GM19468 (cell line): Measurements from ENCODE around the gene STK32B.
"Not testable (repeated sequence)": the region's sequence is repeated elsewhere in the genome, so short reads cannot be mapped to it uniquely, and the experiment has no call there.

Source experiments
- ATAC-seq: cut with Tn5 transposase; IDR thresholded peaks from one replicate; pipeline ENCODE4 v1.9.1; 2021; ENCODE audit warnings: mild to moderate bottlenecking, moderate library complexity, moderate number of reproducible peaks; ENCODE audit not compliant: unreplicated experiment; ENCODE audit errors: extremely low read depth

Gene STK32B

DNA sequence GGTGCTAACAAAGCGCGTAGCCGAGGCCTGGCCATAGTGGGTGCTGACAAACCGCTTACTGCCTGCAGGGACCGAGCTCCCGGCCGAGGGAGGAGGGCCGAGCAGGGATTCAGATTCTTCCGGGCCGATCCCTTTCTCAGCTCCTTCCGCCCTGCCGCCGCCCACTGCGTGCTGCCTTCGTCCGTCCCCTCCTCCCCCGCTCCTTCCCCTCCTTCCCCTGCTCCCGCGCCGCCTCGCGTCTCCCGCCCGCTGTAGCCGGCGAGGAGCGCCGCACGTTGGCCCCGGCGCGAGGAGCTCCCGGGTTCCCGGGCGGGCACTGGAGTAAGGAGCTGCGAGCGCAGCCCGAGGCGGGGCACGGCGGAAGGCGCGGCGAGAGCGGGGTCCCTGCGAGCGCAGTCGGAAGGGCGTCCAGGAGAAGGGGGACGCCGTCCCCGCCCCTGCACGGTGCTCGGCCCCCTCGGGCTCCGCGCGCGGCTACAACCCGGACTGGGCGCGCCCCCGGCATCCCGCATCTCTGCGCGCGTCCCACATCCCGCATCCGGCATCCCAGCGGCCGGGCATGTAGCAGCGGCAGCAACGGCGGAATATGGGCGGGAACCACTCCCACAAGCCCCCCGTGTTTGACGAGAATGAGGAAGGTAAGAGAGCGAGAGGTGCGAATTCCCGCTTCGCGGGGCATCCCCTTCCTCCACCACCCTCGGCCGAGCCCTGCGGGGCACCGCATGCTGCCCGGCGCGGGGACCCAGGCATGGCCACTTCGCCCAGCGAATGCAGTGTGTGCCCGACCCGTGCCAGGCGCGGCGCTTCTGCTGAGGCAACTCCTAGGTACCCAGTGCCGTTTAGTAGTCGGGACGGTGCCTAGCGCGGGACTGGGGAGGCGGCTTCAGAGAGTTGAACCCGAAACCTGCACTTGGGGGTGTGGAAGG lies at the start of gene STK32B:
TSS of gene STK32B (plus strand) at position 203 of the 926 bp plus-strand sequence.
- no peak for ATAC-seq

DNA sequence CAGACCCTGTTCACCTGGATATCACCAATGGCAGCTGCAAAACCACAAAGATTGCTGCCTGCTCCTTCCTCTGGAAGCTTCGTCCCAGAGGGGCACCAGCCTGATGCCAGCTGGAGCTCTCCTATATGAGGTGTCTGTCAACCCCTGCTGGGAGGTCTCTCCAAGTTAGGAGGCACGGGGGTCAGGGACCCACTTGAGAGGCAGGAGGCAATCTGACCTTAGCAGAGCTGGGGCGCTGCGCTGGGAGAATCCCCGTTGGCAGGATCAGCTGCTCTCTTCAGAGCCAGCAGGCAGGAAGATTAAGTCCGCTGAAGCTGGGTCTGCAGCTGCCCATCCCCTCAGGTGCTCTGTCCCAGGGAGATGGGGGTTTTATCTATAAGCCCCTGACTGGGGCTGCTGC lies 49.6 kb upstream of the STK32B start:
- ATAC-seq: not testable (repeated sequence)

DNA sequence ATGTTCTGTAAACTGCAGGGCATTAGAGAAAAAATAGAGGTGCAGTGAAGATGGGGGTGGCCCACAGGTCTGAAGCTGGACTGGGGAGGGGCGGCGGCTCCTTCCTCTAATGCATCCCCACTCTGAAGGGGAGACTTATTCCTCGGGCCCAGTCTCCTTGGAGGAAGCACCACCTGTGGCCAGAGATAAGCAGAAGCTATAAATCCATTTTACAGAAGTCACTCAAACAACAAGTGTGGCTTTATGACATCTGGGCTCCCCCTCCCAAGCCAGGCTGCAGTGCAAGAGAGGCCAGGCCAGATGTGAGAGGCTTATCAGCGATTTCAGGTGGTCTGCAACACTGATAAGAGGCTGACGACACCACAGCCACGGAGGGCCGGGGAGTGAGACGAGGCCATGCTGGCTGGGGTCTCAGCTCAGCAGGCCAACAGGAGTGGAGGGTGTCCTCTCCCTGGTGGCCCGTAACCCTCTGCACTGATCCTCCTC lies 47.9 kb upstream of the STK32B start:
- no peak for ATAC-seq

DNA sequence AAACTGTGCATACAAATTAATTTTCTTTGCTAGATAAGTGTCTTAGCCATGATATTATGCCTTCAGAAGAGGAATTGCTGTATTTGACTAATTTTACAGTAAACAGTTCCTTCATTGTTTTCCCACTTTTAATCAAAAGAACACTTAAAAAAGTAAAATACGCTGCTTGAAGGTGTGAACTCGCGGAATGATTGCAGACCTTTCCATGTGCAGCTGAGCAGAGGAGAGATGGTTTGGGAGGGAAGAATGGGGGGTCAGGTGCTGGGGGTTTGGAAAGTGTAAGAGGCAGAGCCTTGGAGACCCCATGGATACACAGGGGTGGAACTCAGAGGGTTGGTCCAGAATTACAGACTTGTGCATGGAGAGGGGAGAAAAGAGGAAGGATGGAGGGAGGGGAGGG lies 47.4 kb upstream of the STK32B start:
- no peak for ATAC-seq

DNA sequence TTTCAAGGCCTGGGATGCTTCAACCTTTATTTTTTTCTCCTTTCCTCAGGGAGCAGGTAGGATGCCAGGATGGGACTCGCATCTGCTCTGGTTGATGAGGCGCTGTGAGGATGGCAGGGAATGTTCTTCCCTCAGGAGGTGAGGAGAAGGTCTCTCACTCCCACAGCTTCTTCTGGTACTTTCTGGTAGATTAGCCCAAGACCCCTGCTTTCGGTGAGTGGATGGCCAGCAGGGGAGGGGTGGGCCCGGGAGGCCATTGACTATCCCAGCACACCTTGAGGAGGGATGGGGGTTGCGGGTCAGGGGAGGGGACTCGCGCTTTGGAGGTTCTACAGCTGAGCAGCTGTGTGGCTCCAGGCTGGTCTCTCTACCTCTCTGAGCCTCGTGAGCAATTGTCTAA lies 46.8 kb upstream of the STK32B start:
- no peak for ATAC-seq

DNA sequence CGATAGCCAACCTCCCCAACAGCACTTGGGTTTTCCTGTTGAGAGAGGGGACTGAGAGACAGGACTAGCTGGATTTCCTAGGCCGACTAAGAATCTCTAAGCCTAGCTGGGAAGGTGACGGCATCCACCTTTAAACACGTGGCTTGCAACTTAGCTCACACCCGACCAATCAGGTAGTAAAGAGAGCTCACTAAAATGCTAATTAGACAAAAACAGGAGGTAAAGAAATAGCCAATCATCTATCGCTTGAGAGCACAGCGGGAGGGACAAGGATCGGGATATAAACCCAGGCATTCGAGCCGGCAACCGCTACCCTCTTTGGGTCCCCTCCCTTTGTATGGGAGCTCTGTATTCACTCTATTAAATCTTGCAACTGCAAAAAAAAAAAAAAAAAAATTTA lies 44.3 kb upstream of the STK32B start:
- not testable (repeated sequence) for ATAC-seq

DNA sequence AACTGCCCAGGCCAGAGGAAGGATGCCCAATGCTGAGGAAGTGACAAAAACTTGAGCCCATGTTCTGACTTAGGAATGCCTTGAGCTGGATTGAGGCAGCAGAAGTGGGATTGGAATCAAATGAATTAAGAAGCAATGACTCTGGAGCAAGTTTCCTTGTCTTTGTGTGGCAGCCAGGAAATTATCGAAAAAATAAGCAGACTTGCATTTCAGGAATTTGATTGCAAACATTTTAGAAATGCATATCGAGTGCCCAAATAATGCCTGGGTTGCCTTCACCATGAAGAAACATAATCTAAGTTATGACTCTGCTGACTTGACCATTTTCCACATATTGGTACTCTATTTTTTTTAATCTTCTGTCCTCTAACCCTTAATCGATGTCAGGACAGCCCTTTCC lies 41.5 kb upstream of the STK32B start:
- no peak for ATAC-seq

DNA sequence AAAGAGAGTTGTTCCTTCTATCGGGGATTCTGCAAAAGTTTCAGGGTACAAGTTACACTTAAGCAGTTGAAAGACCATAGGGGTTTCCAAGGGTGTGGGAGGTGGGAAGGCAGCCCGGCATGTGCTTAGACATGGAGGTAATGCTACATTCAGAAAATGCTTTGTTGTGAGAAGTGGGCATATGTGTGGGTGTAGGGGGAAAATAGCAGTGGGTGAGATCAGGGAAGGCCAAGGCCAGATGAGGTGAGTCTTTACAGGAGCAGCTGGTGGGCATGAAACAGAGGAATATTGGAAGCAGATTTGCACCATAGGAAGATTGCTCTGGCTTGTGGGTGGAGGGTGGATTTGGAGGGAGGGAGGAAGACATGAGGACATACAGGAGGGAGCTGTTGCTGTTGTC lies 40.3 kb upstream of the STK32B start:
- no peak for ATAC-seq

DNA sequence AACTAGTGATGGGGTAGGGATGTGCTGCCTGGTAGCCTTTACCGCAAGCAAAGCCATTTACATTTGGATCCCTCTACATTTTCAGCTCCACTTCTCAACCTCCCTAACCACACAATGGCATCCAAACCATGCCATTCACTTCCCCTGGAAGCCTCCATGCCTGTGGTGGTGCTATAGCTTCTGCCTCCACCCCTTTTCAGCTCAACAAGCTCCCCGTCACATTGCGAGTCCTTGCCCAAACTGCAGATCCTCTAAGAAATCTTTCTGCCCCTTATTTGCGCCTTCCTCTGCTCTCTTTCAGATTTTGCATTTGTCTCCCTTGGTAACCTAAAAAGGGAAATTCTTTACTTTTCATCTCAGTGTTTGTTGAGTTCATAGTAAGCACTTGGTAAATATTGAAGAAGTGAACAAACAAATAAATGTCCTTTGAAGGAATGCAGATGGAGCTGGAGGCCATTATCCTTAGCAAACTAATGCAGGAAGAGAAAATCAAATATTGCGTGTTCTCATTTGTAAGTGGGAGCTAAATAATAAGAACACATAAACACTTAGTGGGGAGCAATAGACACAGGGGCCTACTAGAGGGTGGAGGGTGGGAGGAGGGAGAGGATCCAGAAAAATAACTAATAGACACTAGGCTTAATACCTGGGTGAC lies 38.9 kb upstream of the STK32B start:
- no peak for ATAC-seq

DNA sequence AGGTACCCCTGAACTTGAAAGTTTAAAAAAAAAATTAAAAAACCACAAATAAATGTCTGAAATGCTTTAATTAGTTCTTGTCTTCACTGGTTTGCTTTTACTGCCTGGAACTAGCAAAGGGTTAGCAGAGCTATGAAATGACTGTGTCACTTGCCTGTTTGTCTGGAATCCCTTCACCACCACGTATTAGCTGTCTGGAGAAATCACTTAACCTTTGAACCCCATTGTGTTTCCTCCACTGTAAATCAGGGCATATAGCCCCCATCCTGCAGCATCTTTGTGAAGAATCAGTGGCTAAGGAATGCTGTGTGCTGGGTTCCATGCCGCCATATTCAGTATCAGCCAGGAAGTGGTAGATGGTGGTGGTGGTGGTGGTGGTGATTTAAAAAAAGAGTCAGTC lies 38.3 kb upstream of the STK32B start:
- ATAC-seq: no peak

DNA sequence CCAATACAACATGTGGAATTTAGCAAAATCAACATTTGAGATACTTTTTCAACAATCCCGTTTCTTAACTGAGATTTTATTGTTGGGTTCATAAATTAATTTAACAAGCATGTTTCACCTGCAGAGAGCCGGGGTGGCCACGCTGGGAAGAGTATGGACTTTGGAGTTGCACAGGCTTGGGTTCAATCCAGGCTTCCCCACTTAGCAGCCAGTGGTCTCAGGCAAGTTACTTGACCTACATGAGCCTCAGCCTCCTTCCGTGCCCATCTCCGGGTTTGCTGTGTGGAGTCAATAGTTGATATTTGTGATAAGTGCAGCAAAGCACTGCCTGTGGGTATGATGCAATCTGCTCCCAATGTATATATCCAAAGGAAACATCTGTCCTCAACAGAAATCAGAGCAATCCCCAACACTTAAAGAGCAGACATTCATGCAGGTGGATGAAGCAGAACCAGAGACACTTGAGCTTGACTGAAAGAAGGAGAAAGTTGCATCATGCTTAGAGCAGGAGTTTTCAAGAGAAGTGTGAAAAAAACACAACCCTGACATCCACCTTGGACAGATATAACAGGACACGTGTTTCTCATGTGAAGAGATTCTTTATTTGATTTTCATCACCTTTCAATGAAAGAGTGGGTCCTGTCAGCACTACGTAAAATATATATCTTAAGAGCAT lies 37.1 kb upstream of the STK32B start:
- no peak for ATAC-seq

DNA sequence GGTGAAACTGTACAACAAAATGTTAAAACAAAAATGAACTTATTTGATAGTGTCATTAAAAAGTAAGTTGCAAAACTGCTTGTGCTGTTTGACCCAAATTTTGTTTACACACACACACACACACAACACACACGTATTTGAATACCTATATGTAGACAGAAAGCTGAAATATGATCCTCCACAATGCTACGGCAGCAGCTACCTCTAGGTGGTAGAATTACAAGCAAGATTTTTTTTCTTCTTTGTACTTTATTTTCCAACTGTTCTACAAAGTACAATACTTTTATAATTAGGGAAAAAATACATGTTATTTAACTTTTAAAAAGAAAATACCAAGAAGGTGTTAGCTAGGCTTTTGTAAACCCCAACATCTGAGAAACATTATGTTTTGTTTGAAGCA lies 33.2 kb upstream of the STK32B start:
- no peak for ATAC-seq

DNA sequence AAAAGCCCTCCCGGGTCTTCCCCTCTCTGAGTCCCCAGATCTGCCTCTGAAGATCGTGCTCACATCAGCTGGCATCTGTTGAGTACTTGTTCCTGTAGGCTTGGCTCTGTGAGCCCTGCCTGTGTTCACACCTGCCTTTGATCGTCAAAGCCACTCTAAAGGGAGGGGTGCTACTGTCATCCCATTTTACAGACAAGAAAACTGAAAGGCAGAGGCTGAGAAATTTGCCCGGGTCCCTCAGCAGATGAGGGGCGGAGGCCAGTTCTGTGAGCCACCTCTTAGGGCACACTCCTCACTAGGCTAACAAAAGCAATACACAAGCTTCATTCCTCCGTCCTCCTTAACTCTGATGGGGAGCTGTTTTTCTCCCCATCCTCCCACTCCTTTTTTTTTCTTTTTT lies 32.7 kb upstream of the STK32B start:
- ATAC-seq: no peak

DNA sequence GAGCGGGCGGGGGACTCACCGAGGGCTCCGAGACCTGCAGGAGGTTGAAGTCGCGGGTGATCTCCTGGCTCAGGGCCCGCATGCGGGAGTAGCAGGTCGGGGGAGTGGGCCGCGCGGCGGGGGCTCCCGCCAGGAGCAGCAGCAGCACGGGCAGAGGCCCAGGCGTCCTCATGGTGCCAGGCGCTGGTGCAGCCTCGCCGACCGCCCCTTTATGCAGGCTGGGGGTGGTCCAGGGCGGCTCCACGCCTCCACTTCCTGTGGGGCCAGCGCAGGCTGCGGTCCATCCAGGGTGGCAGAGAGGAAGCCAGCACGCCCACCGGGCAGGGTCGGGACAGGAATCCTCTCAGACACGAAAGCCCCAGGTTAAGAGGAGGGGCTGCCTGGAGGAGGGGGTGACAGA lies 32.0 kb upstream of the STK32B start, which contains the start of gene CYTL1:
TSS of gene CYTL1 (minus strand) at position 185 of the 400 bp plus-strand sequence. CDS start at position 172, 13 bp downstream.
- ATAC-seq: no peak

DNA sequence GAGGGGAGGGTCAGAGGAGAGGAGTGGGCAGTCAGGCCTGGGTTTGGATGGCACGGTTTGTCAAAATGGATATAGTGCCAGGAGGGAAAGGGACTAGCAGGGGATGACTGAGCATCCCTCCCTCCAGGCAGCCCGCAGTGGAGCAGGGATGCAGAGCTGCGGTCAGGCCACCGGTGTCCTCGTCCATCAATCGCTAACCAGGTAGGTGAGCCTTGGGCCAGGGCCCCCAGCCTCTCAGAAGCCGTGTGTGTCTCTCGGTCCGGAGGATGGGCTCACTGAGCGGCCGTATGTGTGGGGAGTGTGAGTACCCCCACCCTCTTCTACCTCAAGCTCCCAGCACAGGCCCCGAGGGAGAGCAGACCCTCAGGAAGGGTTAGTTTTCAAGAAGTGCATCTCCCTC lies 31.5 kb upstream of the STK32B start:
- no peak for ATAC-seq

DNA sequence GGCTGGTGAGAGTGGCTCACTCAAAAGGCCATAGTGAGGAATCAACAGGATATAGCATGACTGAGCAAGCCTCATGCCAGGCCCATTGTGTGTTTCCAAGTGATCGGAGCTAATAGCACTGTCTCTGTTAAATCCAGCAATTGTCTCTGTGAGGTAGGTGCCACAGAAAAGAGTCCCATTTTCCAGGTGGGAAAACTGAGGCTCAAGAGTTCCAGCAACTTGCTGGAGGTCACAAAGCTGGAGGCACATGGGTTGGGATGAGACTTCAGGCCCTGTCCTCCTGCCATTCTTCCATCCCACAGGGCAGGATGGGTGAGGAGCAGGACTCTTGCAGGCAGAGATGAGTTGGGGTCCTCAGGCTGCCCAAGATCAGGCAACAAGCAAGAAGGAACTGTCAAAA lies 30.9 kb upstream of the STK32B start:
- no peak for ATAC-seq

DNA sequence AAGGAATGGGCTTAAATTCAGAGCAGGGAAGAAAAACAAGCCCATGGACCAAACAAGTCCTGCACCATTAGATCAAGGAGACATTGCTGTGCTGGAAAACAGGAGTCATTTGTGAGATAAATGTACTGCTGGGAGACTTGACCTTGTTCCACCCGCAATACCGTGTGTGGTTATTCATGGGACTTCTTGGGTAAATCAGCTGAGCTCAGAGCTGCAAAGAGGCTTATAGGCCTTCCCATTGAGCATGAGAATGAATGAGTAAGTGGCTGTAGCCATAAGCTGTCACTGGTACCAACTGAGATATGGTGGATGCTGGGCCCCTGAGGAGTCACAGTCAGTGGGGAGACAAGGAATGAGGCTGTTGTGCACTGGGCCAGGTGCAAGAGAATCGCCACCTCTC lies 29.7 kb upstream of the STK32B start:
- no peak for ATAC-seq

DNA sequence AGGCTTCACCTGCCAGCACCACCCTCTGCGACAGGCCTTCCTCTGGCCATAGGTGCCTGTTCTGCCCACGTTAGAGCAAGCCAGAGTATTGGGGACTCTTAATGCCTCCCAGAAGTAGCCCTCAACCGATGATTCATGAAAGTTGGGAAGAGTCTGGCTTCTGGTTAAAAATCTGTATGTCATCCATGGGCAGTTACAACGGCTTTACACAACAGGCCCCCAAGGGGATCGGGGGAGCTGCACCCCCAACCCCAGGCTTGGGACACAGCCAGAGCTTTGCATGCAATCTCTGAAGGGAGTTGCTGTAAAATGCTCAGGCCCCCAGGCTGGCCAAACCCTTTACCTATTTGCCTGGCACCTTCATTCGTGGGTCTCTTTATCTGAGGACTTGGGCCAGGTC lies 26.6 kb upstream of the STK32B start:
- no peak for ATAC-seq

DNA sequence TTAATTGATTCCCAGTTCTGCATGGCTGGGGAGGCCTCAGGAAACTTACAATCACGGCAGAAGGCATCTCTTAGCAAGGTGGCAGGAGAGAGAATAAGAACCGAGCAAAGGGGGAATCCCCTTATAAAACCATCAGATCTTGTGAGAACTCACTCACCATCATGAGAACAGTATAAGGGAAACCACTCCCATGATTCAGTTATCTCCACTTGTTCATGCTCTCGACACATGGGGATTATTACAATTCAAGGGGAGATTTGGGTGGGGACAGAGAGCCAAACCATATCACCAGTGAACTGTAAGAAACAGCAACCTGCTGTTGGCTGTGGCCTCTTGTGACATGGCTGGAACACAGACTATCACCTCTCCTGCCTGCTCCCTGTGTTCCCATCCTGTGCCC lies 24.9 kb upstream of the STK32B start:
- ATAC-seq: no peak

DNA sequence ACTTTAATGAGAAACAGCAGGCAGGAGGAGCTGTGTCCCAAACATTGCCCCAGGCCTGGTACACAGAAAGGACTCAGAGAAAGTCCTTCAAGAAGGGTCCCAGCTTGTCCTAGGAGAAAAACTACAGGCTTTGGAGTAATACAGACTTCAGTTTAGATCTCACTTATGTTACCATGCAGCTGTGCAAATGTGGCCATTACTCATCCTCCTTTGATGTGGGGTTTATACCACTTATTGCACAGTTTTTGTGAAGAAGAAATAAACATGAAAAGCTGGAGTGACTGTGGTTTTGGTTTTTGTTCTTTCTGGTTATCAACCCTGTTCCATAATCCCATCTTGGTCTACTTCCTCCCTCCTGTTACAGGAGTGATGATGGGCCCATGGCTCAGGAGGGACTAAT lies 23.9 kb upstream of the STK32B start:
- no peak for ATAC-seq

DNA sequence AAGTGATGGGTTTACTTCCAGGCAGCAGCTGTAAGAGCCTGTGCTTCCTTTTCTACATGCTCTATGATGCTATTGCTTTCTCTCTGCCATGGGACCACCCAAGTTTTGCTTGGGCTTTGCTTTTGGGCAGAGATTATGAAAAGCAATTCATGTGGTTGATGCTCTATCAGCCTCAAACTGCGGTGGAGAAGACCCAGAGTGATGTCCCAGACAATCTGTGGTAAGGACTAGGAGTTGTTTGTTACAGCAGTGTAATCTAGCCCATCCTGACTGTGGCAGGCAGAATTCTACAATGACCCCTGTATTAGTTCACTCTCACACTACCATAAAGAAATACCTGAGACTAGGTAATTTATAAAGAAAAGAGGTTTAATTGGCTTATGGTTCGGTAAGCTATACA lies 22.8 kb upstream of the STK32B start:
- no peak for ATAC-seq
